ENCODE data around the gene ZNF502.

The ZNF502 gene

GRCh38 chr3:44772099-44772442 is 59.6 kb downstream of the ZNF502 start:
- no peak for TF ChIP-seq CTCF (IDR thresholded peaks at IDR 0.05; ENCODE audit: low read depth, low read length)

More at GRCh38 chr3:44772099-44772442, 59.6 kb downstream of the ZNF502 start:
- DNase-seq: no peak
- peaks cover 59% of the 10 kb centered on the region for H3K36me3 ChIP-seq
- no peak overlapping the region for H3K4me3 ChIP-seq (ENCODE audit: low read depth, low read length)
- H3K9me3 ChIP-seq (ENCODE audit: severe bottlenecking): peaks cover 12% of the 10 kb centered on the region
- H3K27ac ChIP-seq: no peak overlapping the region
- no peaks in the 10 kb centered on the region for H3K27me3 ChIP-seq (ENCODE audit: insufficient read depth, low read depth, severe bottlenecking)

Data from WERI-Rb-1 (cell line).